Measurements from ENCODE around the gene DVL2.
A peak's percentile ranks its signal among the peaks of the same experiment; 100 is the strongest.
"Not testable (repeated sequence)": the region's sequence is repeated elsewhere in the genome, so short reads cannot be mapped to it uniquely, and the experiment has no call there.

Gene DVL2

GRCh38 chr17:7195971-7196370 lies 38.3 kb downstream of the DVL2 start:
- no peak for DNase-seq

GRCh38 chr17:7192271-7192937 lies 41.9 kb downstream of the DVL2 start:
- no peak for DNase-seq

- DNase-seq: peak in 1 of 2 donors; percentile 22
Measured at GRCh38 chr17:7191571-7192270, 42.6 kb downstream of the DVL2 start.

GRCh38 chr17:7191069-7191468 lies 43.2 kb downstream of the DVL2 start:
- no peak for DNase-seq

- no peak for DNase-seq
Measured at GRCh38 chr17:7190276-7190917, 43.9 kb downstream of the DVL2 start.

- DNase-seq: peak; percentile 23
Measured at GRCh38 chr17:7186241-7186640, 48.1 kb downstream of the DVL2 start.

GRCh38 chr17:7184647-7185046 lies 49.7 kb downstream of the DVL2 start:
- DNase-seq: no peak

GRCh38 chr17:7184091-7184488 lies 50.2 kb downstream of the DVL2 start:
- DNase-seq: peak; percentile 48 to 59

GRCh38 chr17:7183433-7184090 lies 50.8 kb downstream of the DVL2 start:
- DNase-seq: no peak

- DNase-seq: not testable (repeated sequence)
Measured at GRCh38 chr17:7182101-7182500, 52.2 kb downstream of the DVL2 start.

- no peak for DNase-seq
Measured at GRCh38 chr17:7179317-7180254, 54.7 kb downstream of the DVL2 start, which contains the start of gene ASGR1. Gene ASGR1 (minus strand): TSS chr17:7179370. CDS start chr17:7178563, 807 bp downstream.

GRCh38 chr17:7178973-7179316 lies 55.4 kb downstream of the DVL2 start:
- DNase-seq: no peak

GRCh38 chr17:7177954-7178477 lies 56.3 kb downstream of the DVL2 start:
- no peak for DNase-seq

GRCh38 chr17:7177191-7177953 lies 56.9 kb downstream of the DVL2 start:
- DNase-seq: peak; percentile 67 to 81

- no peak for DNase-seq
Measured at GRCh38 chr17:7176841-7177190, 57.5 kb downstream of the DVL2 start.

GRCh38 chr17:7176107-7176840 lies 58.0 kb downstream of the DVL2 start:
- no peak for DNase-seq
